Neutrophil (primary cell): ENCODE data around the gene GRM5.

Source experiments
- H3K27ac ChIP-seq: fragments of 200-600 bp; sonication (generic); 2 replicates; pipeline ENCODE4 v1.5.1; 2016; ENCODE audit warnings: mild to moderate bottlenecking, moderate library complexity
- H3K27me3 ChIP-seq: fragments of 200-600 bp; sonication (generic); 2 replicates; pipeline ENCODE4 v1.6.0; 2016; ENCODE audit warnings: mild to moderate bottlenecking
- H3K36me3 ChIP-seq: fragments of 200-600 bp; sonication (generic); 2 replicates; pipeline ENCODE4 v1.5.1; 2017
- H3K4me1 ChIP-seq, 2 experiments: fragments of 200-600 bp in 1 of 2; sonication (generic) in 1 of 2; 1 replicate in 1 of 2; 2 replicates in 1 of 2; pipeline versions ENCODE4 v1.5.1 to v1.6.1; 2013 to 2016; ENCODE audit warnings: low read depth in 1 of 2, low read length in 1 of 2, mild to moderate bottlenecking in 1 of 2, moderate library complexity in 1 of 2; ENCODE audit not compliant: control insufficient read depth in 1 of 2, insufficient read depth in 1 of 2
- H3K4me3 ChIP-seq, 2 experiments: fragments of 200-600 bp in 1 of 2; sonication (generic) in 1 of 2; 1 replicate in 1 of 2; 2 replicates in 1 of 2; pipeline ENCODE4 v1.5.1; 2013 to 2016; ENCODE audit warnings: low read depth in 1 of 2, low read length in 1 of 2, mild to moderate bottlenecking in 1 of 2, moderate library complexity in 1 of 2
- H3K9me3 ChIP-seq: fragments of 200-600 bp; sonication (generic); 2 replicates; pipeline ENCODE4 v1.5.1; 2016
- CTCF ChIP-seq: fragments of 200-600 bp; sonication (generic); IDR thresholded peaks from 2 replicates; pipeline ENCODE4 v1.5.1; 2016; ENCODE audit warnings: antibody characterized with exemption

Gene GRM5

GRCh38 chr11:88626216-88626615, 439.6 kb downstream of the GRM5 start:
- Histone ChIP-seq H3K4me3 (no peak overlapping the region), H3K4me1 (no peaks in the 10 kb centered on the region), H3K36me3 (no peaks in the 10 kb centered on the region), H3K27me3 (no peaks in the 10 kb centered on the region), H3K27ac (no peak overlapping the region), H3K9me3 (no peaks in the 10 kb centered on the region)
- TF ChIP-seq CTCF, result no peak

GRCh38 chr11:88623531-88623930, 442.3 kb downstream of the GRM5 start:
- Histone ChIP-seq H3K36me3 (no peaks in the 10 kb centered on the region), H3K27ac (no peak overlapping the region), H3K4me1 (no peaks in the 10 kb centered on the region), H3K9me3 (no peaks in the 10 kb centered on the region), H3K27me3 (no peaks in the 10 kb centered on the region), H3K4me3 (no peak overlapping the region)
- no peak for TF ChIP-seq CTCF

- Histone ChIP-seq H3K36me3 (no peaks in the 10 kb centered on the region), H3K4me3 (no peak overlapping the region), H3K27me3 (no peaks in the 10 kb centered on the region), H3K4me1 (no peaks in the 10 kb centered on the region), H3K9me3 (no peaks in the 10 kb centered on the region), H3K27ac (no peak overlapping the region)
- no peak for TF ChIP-seq CTCF
Measured at GRCh38 chr11:88620568-88621130, 445.1 kb downstream of the GRM5 start.

GRCh38 chr11:88619656-88620385, 446.0 kb downstream of the GRM5 start:
- Histone ChIP-seq H3K27ac (no peak overlapping the region), H3K9me3 (no peaks in the 10 kb centered on the region), H3K4me3 (no peak overlapping the region), H3K36me3 (no peaks in the 10 kb centered on the region), H3K4me1 (no peaks in the 10 kb centered on the region), H3K27me3 (no peaks in the 10 kb centered on the region)
- TF ChIP-seq CTCF, result no peak

GRCh38 chr11:88619071-88619425, 446.7 kb downstream of the GRM5 start:
- Histone ChIP-seq H3K27me3 (no peaks in the 10 kb centered on the region), H3K27ac (no peak overlapping the region), H3K36me3 (no peaks in the 10 kb centered on the region), H3K4me3 (no peak overlapping the region), H3K4me1 (no peaks in the 10 kb centered on the region), H3K9me3 (no peaks in the 10 kb centered on the region)
- TF ChIP-seq CTCF, result no peak
